AG04450 (cell line): Measurements from ENCODE around the gene CTNNBL1. TPM values are rescaled to one million over a fixed set of nuclear protein-coding genes. Genes with fewer than 3 reads are reported as not detected.
A peak's percentile ranks its signal among the peaks of the same experiment; 100 is the strongest.

Experiments used
- CTCF ChIA-PET: fragments of 300-600, 350-600 bp; formaldehyde crosslinking; extraction: SDS; loops from one replicate; lab custom pipeline; 2022; ENCODE audit warnings: antibody characterized with exemption, inconsistent platforms; lab: Charles Lee
- POLR2A ChIA-PET: fragments of 350-600 bp; formaldehyde crosslinking; extraction: SDS; loops from one replicate; lab custom pipeline; 2021; ENCODE audit warnings: antibody characterized with exemption, inconsistent platforms; lab: Yijun Ruan, JAX
- DNase-seq: peaks from one replicate; pipeline ENCODE4 v3.0.0-alpha.2; 2011; ENCODE audit warnings: low read depth, low spot score
- H3K27ac ChIP-seq: one replicate; pipeline ENCODE4 v1.5.1; 2012; ENCODE audit warnings: low read depth, low read length, control low read depth
- H3K27me3 ChIP-seq: one replicate; pipeline ENCODE4 v1.6.0; 2012; ENCODE audit warnings: low read length; ENCODE audit not compliant: control insufficient read depth, insufficient read depth
- H3K4me3 ChIP-seq: 2 replicates; pipeline ENCODE4 v1.5.1; 2011; ENCODE audit warnings: mild to moderate bottlenecking, low read depth, low read length, control low read depth
- H3K9me3 ChIP-seq: 2 replicates; pipeline ENCODE4 v1.5.1; 2012; ENCODE audit warnings: low read length; ENCODE audit not compliant: control insufficient read depth, insufficient read depth
- CTCF ChIP-seq: IDR thresholded peaks from 2 replicates; pipeline ENCODE4 v1.5.1; 2011; ENCODE audit warnings: low read depth, low read length, control low read depth, inconsistent platforms
- polyA minus RNA-seq: library from RNA; depleted of rRNA, polyadenylated mRNA; stranded (reverse); fragments of >200 nt; gene quantifications from 2 replicates; pipeline ENCODE4 v1.2.3, GENCODE V29; 2011; rRNA and poly(A)+ RNA removed
- polyA plus RNA-seq: library from polyadenylated mRNA; depleted of rRNA; stranded (reverse); fragments of >200 nt; gene quantifications from 2 replicates; pipeline ENCODE4 v1.2.3, GENCODE V29; 2011; rRNA removed

CTNNBL1 gene
- polyA plus RNA-seq (27.1 and 27.5 TPM in 2 replicates), polyA minus RNA-seq (28.7 and 31.2 TPM in 2 replicates)

- ChIA-PET CTCF (interaction anchor here (0.9 to 1.0 kb wide), 3 partner anchors 9 to 299 kb away, joined by 3 to 5 read pairs (median 3); no protein-coding TSS in a partner anchor), POLR2A (interaction anchor here (0.5 kb wide), 1 partner anchor 686 kb away, joined by 3 read pairs; no protein-coding TSS in a partner anchor)
- no peak for TF ChIP-seq CTCF
- no peaks in the 10 kb centered on the region for H3K9me3 ChIP-seq
- H3K27ac ChIP-seq, result peak within 1 kb of the TSS; percentile 0
- H3K27me3 ChIP-seq, result no peaks in the 10 kb centered on the region
- peak within 1 kb of the TSS; percentile 96 for H3K4me3 ChIP-seq
- DNase-seq, result peak; percentile 87
These were observed at the start of gene CTNNBL1 for GRCh38 chr20:37693635-37694626. CTNNBL1 (plus strand) TSS chr20:37694030; CDS start chr20:37694123, 93 bp downstream.

GRCh38 chr20:37644605-37645004 lies 49.2 kb upstream of the CTNNBL1 start:
- Histone ChIP-seq H3K4me3 (no peak overlapping the region), H3K27me3 (peaks cover 19% of the 10 kb centered on the region), H3K9me3 (no peaks in the 10 kb centered on the region), H3K27ac (no peak overlapping the region)
- TF ChIP-seq CTCF, result no peak
- ChIA-PET POLR2A (no interaction called here), CTCF (no interaction called here)
- DNase-seq, result no peak

GRCh38 chr20:37647946-37648345 lies 45.9 kb upstream of the CTNNBL1 start:
- TF ChIP-seq CTCF, result no peak
- Histone ChIP-seq H3K4me3 (no peak overlapping the region), H3K9me3 (no peaks in the 10 kb centered on the region), H3K27ac (no peak overlapping the region), H3K27me3 (peaks cover 19% of the 10 kb centered on the region)
- POLR2A ChIA-PET, result interaction anchor here (0.7 kb wide), 1 partner anchor 111 kb away, joined by 5 read pairs; no protein-coding TSS in a partner anchor
- DNase-seq, result no peak
- CTCF ChIA-PET, result no interaction called here

GRCh38 chr20:37649017-37649416 lies 44.8 kb upstream of the CTNNBL1 start:
- no peak for TF ChIP-seq CTCF
- no peaks in the 10 kb centered on the region for H3K9me3 ChIP-seq
- no peak for DNase-seq
- H3K27ac ChIP-seq, result no peak overlapping the region
- peaks cover 19% of the 10 kb centered on the region for H3K27me3 ChIP-seq
- H3K4me3 ChIP-seq, result no peak overlapping the region
- CTCF ChIA-PET, result no interaction called here
- POLR2A ChIA-PET, result no interaction called here
